HEK293 (cell line): ENCODE data around the gene ZNF776.
A peak's percentile ranks its signal among the peaks of the same experiment; 100 is the strongest.

Experiments
- EGR2 ChIP-seq: fragments of 450-650 bp; formaldehyde crosslinking; IDR thresholded peaks from 2 replicates; pipeline ENCODE4 v1.5.1; 2016; ENCODE audit warnings: low read depth, missing biosample characterization, missing genetic modification characterization
- HIC1 ChIP-seq: fragments of 450-650 bp; formaldehyde crosslinking; IDR thresholded peaks from 2 replicates; pipeline ENCODE4 v1.5.1; 2016; ENCODE audit warnings: missing biosample characterization, missing genetic modification characterization
- HOXC10 ChIP-seq: sonication (generic); formaldehyde crosslinking; IDR thresholded peaks from 2 replicates; pipeline ENCODE4 v1.8.1; 2023; ENCODE audit warnings: mild to moderate bottlenecking, missing genetic modification reagents
- SETDB1 ChIP-seq: IDR thresholded peaks from one replicate; pipeline ENCODE4 v1.6.1; 2017; ENCODE audit warnings: mild to moderate bottlenecking, low read length, moderate library complexity, mixed read lengths; ENCODE audit not compliant: insufficient read length
- SP7 ChIP-seq: fragments of 450-650 bp; formaldehyde crosslinking; IDR thresholded peaks from 2 replicates; pipeline ENCODE4 v1.5.1; 2016; ENCODE audit warnings: missing biosample characterization, missing genetic modification characterization
- TCF7L2 ChIP-seq: IDR thresholded peaks from 2 replicates; pipeline ENCODE4 v1.6.1; 2011; ENCODE audit warnings: low read depth, mild to moderate bottlenecking, inconsistent platforms, low read length, moderate library complexity, borderline replicate concordance
- ZBTB17 ChIP-seq: fragments of 450-650 bp; formaldehyde crosslinking; IDR thresholded peaks from 2 replicates; pipeline ENCODE4 v1.5.1; 2016; ENCODE audit warnings: missing biosample characterization, missing genetic modification characterization
- ZBTB8A ChIP-seq: fragments of 450-650 bp; formaldehyde crosslinking; IDR thresholded peaks from 2 replicates; pipeline ENCODE4 v1.5.1; 2016; ENCODE audit warnings: missing biosample characterization, missing genetic modification characterization
- ZFHX2 ChIP-seq: fragments of 450-650 bp; formaldehyde crosslinking; conservative IDR thresholded peaks from 2 replicates; pipeline ENCODE4 v1.5.1; 2016; ENCODE audit warnings: missing biosample characterization, missing genetic modification characterization
- ZFP37 ChIP-seq: fragments of 450-650 bp; formaldehyde crosslinking; IDR thresholded peaks from 2 replicates; pipeline ENCODE4 v1.5.1; 2016; ENCODE audit warnings: missing biosample characterization, missing genetic modification characterization
- ZNF157 ChIP-seq: fragments of 450-650 bp; formaldehyde crosslinking; IDR thresholded peaks from 2 replicates; pipeline ENCODE4 v1.5.1; 2016; ENCODE audit warnings: missing biosample characterization, missing genetic modification characterization
- ZNF184 ChIP-seq: fragments of 450-650 bp; IDR thresholded peaks from 2 replicates; pipeline ENCODE4 v1.5.1; 2018; ENCODE audit warnings: missing biosample characterization, mild to moderate bottlenecking, missing genetic modification characterization
- ZNF23 ChIP-seq: fragments of 450-650 bp; formaldehyde crosslinking; IDR thresholded peaks from 2 replicates; pipeline ENCODE4 v1.5.1; 2016; ENCODE audit warnings: missing biosample characterization, missing genetic modification characterization, borderline replicate concordance
- ZNF266 ChIP-seq: fragments of 450-650 bp; formaldehyde crosslinking; IDR thresholded peaks from 2 replicates; pipeline ENCODE4 v1.5.1; 2016; ENCODE audit warnings: missing biosample characterization, missing genetic modification characterization, low read depth
- ZNF302 ChIP-seq: fragments of 450-650 bp; formaldehyde crosslinking; IDR thresholded peaks from 2 replicates; pipeline ENCODE4 v1.5.1; 2016; ENCODE audit warnings: missing biosample characterization, missing genetic modification characterization, low read depth
- ZNF433 ChIP-seq: fragments of 450-650 bp; formaldehyde crosslinking; IDR thresholded peaks from 2 replicates; pipeline ENCODE4 v1.5.1; 2016; ENCODE audit warnings: missing biosample characterization, missing genetic modification characterization, low read depth
- ZNF529 ChIP-seq: fragments of 450-650 bp; formaldehyde crosslinking; IDR thresholded peaks from 2 replicates; pipeline ENCODE4 v1.5.1; 2017; ENCODE audit warnings: missing genetic modification characterization, missing biosample characterization; ENCODE audit not compliant: insufficient replicate concordance
- ZNF585B ChIP-seq: fragments of 450-650 bp; formaldehyde crosslinking; IDR thresholded peaks from 2 replicates; pipeline ENCODE4 v1.5.1; 2016; ENCODE audit warnings: missing biosample characterization, missing genetic modification characterization
- ZNF610 ChIP-seq: fragments of 450-650 bp; formaldehyde crosslinking; IDR thresholded peaks from 2 replicates; pipeline ENCODE4 v1.5.1; 2016; ENCODE audit warnings: missing biosample characterization, missing genetic modification characterization, borderline replicate concordance
- ZNF692 ChIP-seq: fragments of 450-650 bp; formaldehyde crosslinking; IDR thresholded peaks from 2 replicates; pipeline ENCODE4 v1.5.1; 2016; ENCODE audit warnings: missing biosample characterization, missing genetic modification characterization
- ZNF747 ChIP-seq: fragments of 450-650 bp; formaldehyde crosslinking; IDR thresholded peaks from 2 replicates; pipeline ENCODE4 v1.5.1; 2016; ENCODE audit warnings: missing biosample characterization, missing genetic modification characterization
- ZNF768 ChIP-seq: fragments of 450-650 bp; formaldehyde crosslinking; IDR thresholded peaks from 2 replicates; pipeline ENCODE4 v1.5.1; 2018; ENCODE audit warnings: missing biosample characterization, mild to moderate bottlenecking, missing genetic modification characterization
- ZSCAN23 ChIP-seq: fragments of 450-650 bp; formaldehyde crosslinking; IDR thresholded peaks from 2 replicates; pipeline ENCODE4 v1.5.1; 2016; ENCODE audit warnings: missing biosample characterization, missing genetic modification characterization
- TF ChIP-seq, protein P1 (sequence below): fragments of 450-650 bp; formaldehyde crosslinking; IDR thresholded peaks from 2 replicates; pipeline ENCODE4 v1.5.1; 2017; ENCODE audit warnings: missing biosample characterization, missing genetic modification characterization
- TF ChIP-seq, protein P2 (sequence below): fragments of 450-650 bp; formaldehyde crosslinking; optimal IDR thresholded peaks from 2 replicates; pipeline ENCODE3; 2016; ENCODE audit warnings: missing biosample characterization, mild to moderate bottlenecking, missing genetic modification characterization
- TF ChIP-seq, protein P3 (sequence below): fragments of 450-650 bp; formaldehyde crosslinking; IDR thresholded peaks from 2 replicates; pipeline ENCODE4 v1.5.1; 2016; ENCODE audit warnings: missing biosample characterization, missing genetic modification characterization
- TF ChIP-seq, protein P4 (sequence below): fragments of 450-650 bp; formaldehyde crosslinking; IDR thresholded peaks from 2 replicates; pipeline ENCODE4 v1.5.1; 2016; ENCODE audit warnings: missing biosample characterization, missing genetic modification characterization, borderline replicate concordance

Gene ZNF776

DNA sequence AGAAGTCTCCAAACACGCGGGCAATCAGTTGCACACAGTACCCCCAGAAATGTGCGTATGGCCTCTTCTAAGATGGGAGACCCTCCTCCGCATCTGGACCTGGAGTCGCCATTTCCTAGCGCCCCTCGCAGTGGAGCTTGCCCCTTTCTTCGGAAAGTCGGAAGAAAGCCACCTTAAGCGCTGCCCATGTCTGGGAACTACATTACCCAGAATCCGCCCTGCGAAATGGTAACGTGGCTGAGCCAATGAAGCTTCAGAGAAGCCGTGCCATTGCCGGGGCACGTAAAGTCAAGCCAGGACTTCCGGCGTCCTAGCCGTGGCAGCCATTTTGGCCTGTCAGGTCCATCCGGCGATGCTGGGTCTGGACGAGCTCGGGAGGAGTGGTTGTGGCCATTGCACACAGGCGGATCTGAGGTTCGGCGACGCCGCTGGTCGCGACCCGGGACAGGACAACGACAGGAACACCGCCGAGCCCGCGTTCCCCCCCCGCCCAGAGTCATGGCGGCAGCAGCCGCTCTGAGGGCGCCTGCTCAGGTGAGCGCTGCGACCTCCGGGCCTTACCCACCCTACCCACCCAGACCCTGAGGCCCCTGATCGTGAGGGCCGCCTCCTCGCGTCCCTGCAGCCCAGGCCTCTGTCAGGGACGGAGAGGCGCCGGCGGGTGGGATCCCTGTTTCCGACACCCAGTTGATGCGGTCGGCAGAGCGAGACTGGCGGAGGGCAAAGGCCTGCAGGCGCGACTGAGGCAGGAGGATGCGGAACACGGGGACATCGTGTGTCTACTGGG lies 22.9 kb downstream of the ZNF776 start, which contains the start of gene ZNF586 (continued):
- TF ChIP-seq, protein P1, sequence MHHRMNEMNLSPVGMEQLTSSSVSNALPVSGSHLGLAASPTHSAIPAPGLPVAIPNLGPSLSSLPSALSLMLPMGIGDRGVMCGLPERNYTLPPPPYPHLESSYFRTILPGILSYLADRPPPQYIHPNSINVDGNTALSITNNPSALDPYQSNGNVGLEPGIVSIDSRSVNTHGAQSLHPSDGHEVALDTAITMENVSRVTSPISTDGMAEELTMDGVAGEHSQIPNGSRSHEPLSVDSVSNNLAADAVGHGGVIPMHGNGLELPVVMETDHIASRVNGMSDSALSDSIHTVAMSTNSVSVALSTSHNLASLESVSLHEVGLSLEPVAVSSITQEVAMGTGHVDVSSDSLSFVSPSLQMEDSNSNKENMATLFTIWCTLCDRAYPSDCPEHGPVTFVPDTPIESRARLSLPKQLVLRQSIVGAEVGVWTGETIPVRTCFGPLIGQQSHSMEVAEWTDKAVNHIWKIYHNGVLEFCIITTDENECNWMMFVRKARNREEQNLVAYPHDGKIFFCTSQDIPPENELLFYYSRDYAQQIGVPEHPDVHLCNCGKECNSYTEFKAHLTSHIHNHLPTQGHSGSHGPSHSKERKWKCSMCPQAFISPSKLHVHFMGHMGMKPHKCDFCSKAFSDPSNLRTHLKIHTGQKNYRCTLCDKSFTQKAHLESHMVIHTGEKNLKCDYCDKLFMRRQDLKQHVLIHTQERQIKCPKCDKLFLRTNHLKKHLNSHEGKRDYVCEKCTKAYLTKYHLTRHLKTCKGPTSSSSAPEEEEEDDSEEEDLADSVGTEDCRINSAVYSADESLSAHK (tag by site-specific recombination), result no peak
- TF ChIP-seq ZBTB8A (no peak), SETDB1 (no peak), ZNF610 (tag by site-specific recombination) (no peak), ZNF157 (tag by site-specific recombination) (no peak), HIC1 (no peak), SP7 (tag by site-specific recombination) (no peak), ZSCAN23 (no peak), ZBTB17 (tag by site-specific recombination) (no peak; the same call in none of the 2 replicates), EGR2 (tag by site-specific recombination) (no peak), ZNF529 (tag by site-specific recombination) (no peak), ZNF23 (tag by site-specific recombination) (no peak), HOXC10 (peak; percentile 96), TCF7L2 (no peak), ZFHX2 (tag by site-specific recombination) (no peak), ZNF768 (tag by site-specific recombination) (no peak), ZNF184 (tag by site-specific recombination) (no peak), ZNF692 (tag by site-specific recombination) (peak; percentile 60; the same call in 1 of the 2 replicates), ZNF747 (tag by site-specific recombination) (no peak), ZNF302 (tag by site-specific recombination) (no peak), ZNF585B (tag by site-specific recombination) (no peak), ZFP37 (0 out of 2 replicates have a peak, but pooled peaks have one; percentile 74), ZNF433 (no peak), ZNF266 (tag by site-specific recombination) (no peak)
- TF ChIP-seq, protein P2, sequence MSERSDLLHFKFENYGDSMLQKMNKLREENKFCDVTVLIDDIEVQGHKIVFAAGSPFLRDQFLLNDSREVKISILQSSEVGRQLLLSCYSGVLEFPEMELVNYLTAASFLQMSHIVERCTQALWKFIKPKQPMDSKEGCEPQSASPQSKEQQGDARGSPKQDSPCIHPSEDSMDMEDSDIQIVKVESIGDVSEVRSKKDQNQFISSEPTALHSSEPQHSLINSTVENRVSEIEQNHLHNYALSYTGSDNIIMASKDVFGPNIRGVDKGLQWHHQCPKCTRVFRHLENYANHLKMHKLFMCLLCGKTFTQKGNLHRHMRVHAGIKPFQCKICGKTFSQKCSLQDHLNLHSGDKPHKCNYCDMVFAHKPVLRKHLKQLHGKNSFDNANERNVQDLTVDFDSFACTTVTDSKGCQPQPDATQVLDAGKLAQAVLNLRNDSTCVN, result peak; percentile 40
- TF ChIP-seq, protein P3, sequence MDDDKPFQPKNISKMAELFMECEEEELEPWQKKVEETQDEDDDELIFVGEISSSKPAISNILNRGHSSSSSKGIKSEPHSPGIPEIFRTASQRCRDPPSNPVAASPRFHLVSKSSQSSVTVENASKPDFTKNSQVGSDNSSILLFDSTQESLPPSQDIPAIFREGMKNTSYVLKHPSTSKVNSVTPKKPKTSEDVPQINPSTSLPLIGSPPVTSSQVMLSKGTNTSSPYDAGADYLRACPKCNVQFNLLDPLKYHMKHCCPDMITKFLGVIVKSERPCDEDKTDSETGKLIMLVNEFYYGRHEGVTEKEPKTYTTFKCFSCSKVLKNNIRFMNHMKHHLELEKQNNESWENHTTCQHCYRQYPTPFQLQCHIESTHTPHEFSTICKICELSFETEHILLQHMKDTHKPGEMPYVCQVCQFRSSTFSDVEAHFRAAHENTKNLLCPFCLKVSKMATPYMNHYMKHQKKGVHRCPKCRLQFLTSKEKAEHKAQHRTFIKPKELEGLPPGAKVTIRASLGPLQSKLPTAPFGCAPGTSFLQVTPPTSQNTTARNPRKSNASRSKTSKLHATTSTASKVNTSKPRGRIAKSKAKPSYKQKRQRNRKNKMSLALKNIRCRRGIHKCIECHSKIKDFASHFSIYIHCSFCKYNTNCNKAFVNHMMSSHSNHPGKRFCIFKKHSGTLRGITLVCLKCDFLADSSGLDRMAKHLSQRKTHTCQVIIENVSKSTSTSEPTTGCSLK (tag by site-specific recombination), result no peak
- TF ChIP-seq, protein P4, sequence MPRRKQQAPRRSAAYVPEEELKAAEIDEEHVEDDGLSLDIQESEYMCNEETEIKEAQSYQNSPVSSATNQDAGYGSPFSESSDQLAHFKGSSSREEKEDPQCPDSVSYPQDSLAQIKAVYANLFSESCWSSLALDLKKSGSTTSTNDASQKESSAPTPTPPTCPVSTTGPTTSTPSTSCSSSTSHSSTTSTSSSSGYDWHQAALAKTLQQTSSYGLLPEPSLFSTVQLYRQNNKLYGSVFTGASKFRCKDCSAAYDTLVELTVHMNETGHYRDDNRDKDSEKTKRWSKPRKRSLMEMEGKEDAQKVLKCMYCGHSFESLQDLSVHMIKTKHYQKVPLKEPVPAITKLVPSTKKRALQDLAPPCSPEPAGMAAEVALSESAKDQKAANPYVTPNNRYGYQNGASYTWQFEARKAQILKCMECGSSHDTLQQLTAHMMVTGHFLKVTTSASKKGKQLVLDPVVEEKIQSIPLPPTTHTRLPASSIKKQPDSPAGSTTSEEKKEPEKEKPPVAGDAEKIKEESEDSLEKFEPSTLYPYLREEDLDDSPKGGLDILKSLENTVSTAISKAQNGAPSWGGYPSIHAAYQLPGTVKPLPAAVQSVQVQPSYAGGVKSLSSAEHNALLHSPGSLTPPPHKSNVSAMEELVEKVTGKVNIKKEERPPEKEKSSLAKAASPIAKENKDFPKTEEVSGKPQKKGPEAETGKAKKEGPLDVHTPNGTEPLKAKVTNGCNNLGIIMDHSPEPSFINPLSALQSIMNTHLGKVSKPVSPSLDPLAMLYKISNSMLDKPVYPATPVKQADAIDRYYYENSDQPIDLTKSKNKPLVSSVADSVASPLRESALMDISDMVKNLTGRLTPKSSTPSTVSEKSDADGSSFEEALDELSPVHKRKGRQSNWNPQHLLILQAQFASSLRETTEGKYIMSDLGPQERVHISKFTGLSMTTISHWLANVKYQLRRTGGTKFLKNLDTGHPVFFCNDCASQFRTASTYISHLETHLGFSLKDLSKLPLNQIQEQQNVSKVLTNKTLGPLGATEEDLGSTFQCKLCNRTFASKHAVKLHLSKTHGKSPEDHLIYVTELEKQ, result no peak
